D721Med (cell line): Measurements from ENCODE around the gene MTIF3.
"Not testable (repeated sequence)": the region's sequence is repeated elsewhere in the genome, so short reads cannot be mapped to it uniquely, and the experiment has no call there.

ENCODE experiments used
- DNase-seq: peaks from one replicate; pipeline ENCODE4 v3.0.0; 2011; ENCODE audit warnings: low spot score; ENCODE audit not compliant: insufficient read length
- FAIRE-seq: peaks from 2 replicates; lab custom pipeline; 2011; peaks lifted over from hg19 to GRCh38; lab: Jason Lieb, UNC
- CTCF ChIP-seq: IDR thresholded peaks from 2 replicates; pipeline ENCODE4 v1.5.1; 2012; ENCODE audit warnings: mild to moderate bottlenecking, control low read depth; ENCODE audit not compliant: insufficient read depth; ENCODE audit errors: missing control alignments

MTIF3 gene

GRCh38 chr13:27403727-27404385, 46.5 kb downstream of the MTIF3 start:
- DNase-seq (no peak), FAIRE-seq (no peak)
- no peak for TF ChIP-seq CTCF

- DNase-seq (no peak), FAIRE-seq (no peak)
- no peak for TF ChIP-seq CTCF
Observed at GRCh38 chr13:27403203-27403678, 47.1 kb downstream of the MTIF3 start.

- FAIRE-seq (no peak), DNase-seq (no peak)
- TF ChIP-seq CTCF: no peak
Observed at GRCh38 chr13:27401210-27401609, 49.2 kb downstream of the MTIF3 start.

DNA sequence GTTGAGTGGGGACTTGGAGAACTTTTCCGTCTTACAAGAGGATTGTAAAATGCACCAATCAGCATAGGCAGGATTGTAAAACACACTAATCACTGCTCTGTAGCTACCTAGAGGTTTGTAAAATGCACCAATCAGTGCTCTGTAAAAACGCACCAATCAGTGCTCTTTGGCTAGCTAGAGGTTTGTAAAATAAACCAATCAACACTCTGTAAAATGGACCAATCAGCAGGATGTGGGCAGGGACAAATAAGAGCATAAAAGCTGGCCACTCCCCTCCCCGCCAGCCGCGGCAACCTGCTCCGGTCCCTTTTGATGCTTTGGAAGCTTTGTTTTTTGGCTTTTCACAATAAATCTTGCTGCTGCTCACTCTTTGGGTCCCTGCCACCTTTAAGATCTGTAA, 50.0 kb downstream of the MTIF3 start:
- DNase-seq, FAIRE-seq: not testable (repeated sequence)

- DNase-seq (no peak), FAIRE-seq (no peak)
- TF ChIP-seq CTCF: no peak
Observed at GRCh38 chr13:27398360-27398759, 52.0 kb downstream of the MTIF3 start.

DNA sequence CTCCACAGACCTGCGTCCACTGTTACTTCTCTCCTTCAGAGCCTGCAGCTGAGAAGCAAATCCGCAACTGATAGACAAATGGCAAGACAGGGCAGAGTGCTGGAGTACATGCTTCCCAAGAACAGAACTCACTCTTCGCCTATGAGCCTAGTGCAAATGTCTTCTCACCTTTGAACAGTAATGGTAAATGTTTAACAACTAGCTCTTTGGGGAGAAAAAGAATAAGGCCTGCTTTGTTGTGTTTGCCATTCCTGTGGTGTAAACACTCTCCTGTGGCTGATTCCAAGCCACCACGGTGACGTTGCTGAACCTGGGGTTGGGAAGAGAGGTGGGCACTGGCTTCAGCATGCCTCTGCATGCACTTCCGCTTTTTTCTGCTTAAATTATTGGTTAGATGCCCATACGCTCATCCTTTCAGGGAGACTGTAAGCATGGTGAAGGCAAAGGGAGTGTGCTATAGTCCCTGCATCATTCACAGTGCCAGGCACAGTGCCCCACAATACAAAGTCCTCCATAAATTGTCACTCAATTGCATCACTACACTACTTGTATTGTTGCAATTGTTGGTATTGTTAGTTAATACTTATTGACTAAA, 54.0 kb downstream of the MTIF3 start:
- FAIRE-seq: no peak

GRCh38 chr13:27395007-27395510, 55.3 kb downstream of the MTIF3 start:
- no peak for TF ChIP-seq CTCF
- DNase-seq (no peak), FAIRE-seq (no peak)

More for the DNA sequence above, 54.0 kb downstream of the MTIF3 start:
- TF ChIP-seq CTCF: no peak
- DNase-seq: no peak
